Cardiac septum (tissue), 1 donor: ENCODE measurements around the gene CADM2. TPM values are rescaled to one million over a fixed set of nuclear protein-coding genes. Genes with fewer than 3 reads are reported as not detected.
"Not testable (repeated sequence)": the region's sequence is repeated elsewhere in the genome, so short reads cannot be mapped to it uniquely, and the experiment has no call there.

Experiments
- DNase-seq: peaks from one replicate; pipeline ENCODE4 v3.0.0-alpha.2; 2020; ENCODE audit warnings: low spot score
- intact Hi-C: fragments of 100-400 bp; cut with DNase I; formaldehyde crosslinking; loops from one replicate; pipeline ENCODE4 v1.14.0; 2022
- total RNA-seq: library from RNA; stranded (reverse); fragmentation: NEBNext Ultra II Directional; extraction: Animal tissue kit (Norgen Biotek cat#: 25700); gene quantifications from one replicate; pipeline ENCODE4 v1.2.1, GENCODE V29; 2021
- donor health status: DM: no; HTN: no; CAD: no.

Gene CADM2
- total RNA-seq, 1 donor from 2014 or later = 0.65 TPM

- DNase-seq, intact Hi-C loops: not testable (repeated sequence)
Measured at GRCh38 chr3:85708325-85708724, 749.5 kb downstream of the CADM2 start.

GRCh38 chr3:85709346-85709892 lies 750.6 kb downstream of the CADM2 start:
- DNase-seq = no peak
- intact Hi-C loops = no loop called here

- no peak for DNase-seq
- intact Hi-C loops = no loop called here
Measured at GRCh38 chr3:85710490-85710889, 751.7 kb downstream of the CADM2 start.

- DNase-seq = no peak
- intact Hi-C loops = no loop called here
Measured at GRCh38 chr3:85721409-85722145, 762.8 kb downstream of the CADM2 start.

- intact Hi-C loops = no loop called here
- DNase-seq = no peak
Measured at GRCh38 chr3:85725809-85726208, 767.0 kb downstream of the CADM2 start.

GRCh38 chr3:85726241-85726640 lies 767.5 kb downstream of the CADM2 start:
- intact Hi-C loops = no loop called here
- no peak for DNase-seq

GRCh38 chr3:85737846-85738245 lies 779.1 kb downstream of the CADM2 start:
- intact Hi-C loops = no loop called here
- DNase-seq = no peak

GRCh38 chr3:85740561-85740960 lies 781.8 kb downstream of the CADM2 start:
- no peak for DNase-seq
- intact Hi-C loops = no loop called here

GRCh38 chr3:85758442-85758841 lies 799.7 kb downstream of the CADM2 start:
- intact Hi-C loops = no loop called here

GRCh38 chr3:85760342-85760741 lies 801.6 kb downstream of the CADM2 start:
- intact Hi-C loops = no loop called here
- DNase-seq = no peak

More at GRCh38 chr3:85758442-85758841, 799.7 kb downstream of the CADM2 start:
- no peak for DNase-seq

GRCh38 chr3:85780806-85781205 lies 822.0 kb downstream of the CADM2 start:
- no peak for DNase-seq
- intact Hi-C loops = no loop called here

- no peak for DNase-seq
- intact Hi-C loops = no loop called here
Measured at GRCh38 chr3:85781806-85782205, 823.0 kb downstream of the CADM2 start.

- intact Hi-C loops = no loop called here
- no peak for DNase-seq
Measured at GRCh38 chr3:85783291-85783690, 824.5 kb downstream of the CADM2 start.

GRCh38 chr3:85785766-85786165 lies 827.0 kb downstream of the CADM2 start:
- no peak for DNase-seq
- intact Hi-C loops = no loop called here

- intact Hi-C loops = no loop called here
- DNase-seq = no peak
Measured at GRCh38 chr3:85790445-85791030, 831.7 kb downstream of the CADM2 start.

GRCh38 chr3:85796140-85796539 lies 837.4 kb downstream of the CADM2 start:
- intact Hi-C loops = no loop called here
- DNase-seq = no peak

GRCh38 chr3:85800676-85801075 lies 841.9 kb downstream of the CADM2 start:
- intact Hi-C loops = no loop called here
- no peak for DNase-seq

GRCh38 chr3:85801955-85802354 lies 843.2 kb downstream of the CADM2 start:
- DNase-seq = no peak
- intact Hi-C loops = no loop called here

GRCh38 chr3:85808755-85809154 lies 850.0 kb downstream of the CADM2 start:
- intact Hi-C loops = no loop called here
- DNase-seq = no peak

- DNase-seq = no peak
- intact Hi-C loops = no loop called here
Measured at GRCh38 chr3:85821130-85821756, 862.5 kb downstream of the CADM2 start.
